Endothelial cell of umbilical vein (primary cell): Measurements from ENCODE around the gene IL1R1. TPM values are rescaled to one million over a fixed set of nuclear protein-coding genes. Genes with fewer than 3 reads are reported as not detected.

ENCODE experiments used
- BruUV-seq: library from RNA; stranded (reverse); fragments of 400-500 nt; replicated peaks from 2 replicates; lab custom pipeline; 2021; lab: Mats Ljungman, UMichigan
- CTCF ChIA-PET: fragments of 300-600, 350-600 bp; sonication (Branson Sonifier 250); formaldehyde crosslinking; loops from one replicate; lab custom pipeline; 2021; ENCODE audit warnings: antibody characterized with exemption, inconsistent platforms; lab: Charles Lee
- POLR2A ChIA-PET: fragments of 300-600, 350-600 bp; sonication (Branson Sonifier 250); formaldehyde crosslinking; loops from one replicate; lab custom pipeline; 2021; ENCODE audit warnings: antibody characterized with exemption, inconsistent platforms; lab: Charles Lee
- DNase-seq: peaks from one replicate; pipeline ENCODE4 v3.0.0-alpha.2; 2011; ENCODE audit warnings: low read depth, low spot score
- FAIRE-seq: peaks from 2 replicates; lab custom pipeline; 2011; peaks lifted over from hg19 to GRCh38; lab: Jason Lieb, UNC
- H2AFZ ChIP-seq: 2 replicates; pipeline ENCODE4 v1.6.0; 2012; ENCODE audit warnings: low read depth, low read length, control low read depth, inconsistent platforms
- H3K27ac ChIP-seq: 2 replicates; pipeline ENCODE4 v1.5.1; 2011; ENCODE audit warnings: low read depth, mild to moderate bottlenecking, control low read depth, low read length, moderate library complexity; ENCODE audit not compliant: insufficient read depth
- H3K27me3 ChIP-seq, 2 experiments: 2 replicates each; pipeline versions ENCODE4 v1.6.0 to v1.6.1; 2011; ENCODE audit warnings: low read length in 2 of 2, mixed read lengths in 1 of 2; ENCODE audit not compliant: control insufficient read depth in 2 of 2, insufficient read depth in 2 of 2
- H3K36me3 ChIP-seq, 2 experiments: 2 replicates in 1 of 2; 3 replicates in 1 of 2; pipeline ENCODE4 v1.5.1; 2011; ENCODE audit warnings: low read length in 2 of 2, mild to moderate bottlenecking in 1 of 2, moderate library complexity in 1 of 2; ENCODE audit not compliant: control insufficient read depth in 2 of 2, insufficient read depth in 2 of 2; ENCODE audit errors: extremely low read depth in 1 of 2
- H3K4me1 ChIP-seq: 3 replicates; pipeline ENCODE4 v1.5.1; 2011; ENCODE audit warnings: mild to moderate bottlenecking, low read length; ENCODE audit not compliant: control insufficient read depth, insufficient read depth; ENCODE audit errors: extremely low read depth
- H3K4me2 ChIP-seq: 2 replicates; pipeline ENCODE4 v1.6.1; 2011; ENCODE audit warnings: low read length, control low read depth, mixed read lengths; ENCODE audit not compliant: insufficient read depth
- H3K4me3 ChIP-seq, 3 experiments: fragments of 200-600 bp in 1 of 3; sonication (generic), shearing (Covaris generic) in 1 of 3; replicated peaks in 1 of 3; 2 replicates each; pipeline ENCODE4 v1.5.1; 2011 to 2016; ENCODE audit warnings: control low read depth in 3 of 3, low read length in 3 of 3, mild to moderate bottlenecking in 2 of 3, inconsistent platforms in 1 of 3, low read depth in 1 of 3, moderate library complexity in 1 of 3; ENCODE audit not compliant: insufficient read depth in 1 of 3
- H3K79me2 ChIP-seq: 2 replicates; pipeline ENCODE4 v1.6.0; 2012; ENCODE audit warnings: low read length, inconsistent platforms; ENCODE audit not compliant: control insufficient read depth, insufficient read depth
- H3K9ac ChIP-seq: replicated peaks from 2 replicates; pipeline ENCODE3; 2011; ENCODE audit warnings: low read length, control low read depth; ENCODE audit not compliant: insufficient read depth; ENCODE audit errors: extremely low read depth
- H3K9me1 ChIP-seq: replicated peaks from 3 replicates; pipeline ENCODE4 v1.6.0; 2011; ENCODE audit warnings: mild to moderate bottlenecking, low read length; ENCODE audit not compliant: control insufficient read depth, insufficient read depth; ENCODE audit errors: extremely low read depth
- H3K9me3 ChIP-seq: replicated peaks from 2 replicates; pipeline ENCODE4 v1.5.1; 2012; ENCODE audit warnings: low read length, inconsistent platforms; ENCODE audit not compliant: control insufficient read depth, insufficient read depth
- H4K20me1 ChIP-seq: replicated peaks from 2 replicates; pipeline ENCODE3; 2011; ENCODE audit warnings: mild to moderate bottlenecking, low read length; ENCODE audit not compliant: control insufficient read depth, insufficient read depth; ENCODE audit errors: extremely low read depth
- EZH2 ChIP-seq: IDR thresholded peaks from 2 replicates; pipeline ENCODE4 v1.6.1; 2012; ENCODE audit warnings: borderline replicate concordance, low read depth, mild to moderate bottlenecking, moderate library complexity, low read length, inconsistent platforms; ENCODE audit not compliant: severe bottlenecking
- FOS ChIP-seq: IDR thresholded peaks from 2 replicates; pipeline ENCODE4 v1.6.1; 2011; ENCODE audit warnings: mild to moderate bottlenecking, low read length, moderate library complexity, borderline replicate concordance; ENCODE audit not compliant: insufficient read depth
- GATA2 ChIP-seq: IDR thresholded peaks from 2 replicates; pipeline ENCODE4 v1.7.0; 2011; ENCODE audit warnings: low read depth, mild to moderate bottlenecking, moderate library complexity, mixed read lengths, low read length; ENCODE audit not compliant: insufficient read length, insufficient read depth
- JUN ChIP-seq: IDR thresholded peaks from 2 replicates; pipeline ENCODE4 v1.6.1; 2011; ENCODE audit warnings: borderline replicate concordance, low read depth; ENCODE audit not compliant: insufficient read length, insufficient read depth
- MYC ChIP-seq: IDR thresholded peaks from one replicate; pipeline ENCODE4 v1.6.1; 2011; ENCODE audit warnings: mild to moderate bottlenecking, low read depth, low read length
- POLR2A ChIP-seq: IDR thresholded peaks from 2 replicates; pipeline ENCODE4 v1.6.1; 2012; ENCODE audit warnings: low read depth, mild to moderate bottlenecking, control low read depth, low read length
- POLR2AphosphoS5 ChIP-seq: IDR thresholded peaks from 2 replicates; pipeline ENCODE4 v1.6.1; 2012; ENCODE audit warnings: low read depth, mild to moderate bottlenecking, control low read depth, low read length, moderate library complexity; ENCODE audit not compliant: insufficient read depth
- dilution Hi-C: fragments of 300-500 bp; cut with MboI; formaldehyde crosslinking; loops from one replicate; pipeline ENCODE4 v1.15.0; 2019; ENCODE audit warnings: low sequenced_read_pairs; ENCODE audit not compliant: extremely low pct_ligation_motif_present
- intact Hi-C: fragments of 100-400 bp; cut with micrococcal nuclease; formaldehyde crosslinking; loops from one replicate; pipeline ENCODE4 v1.10.0; 2022
- polyA plus RNA-seq, 4 experiments: library from polyadenylated mRNA; depleted of rRNA in 3 of 4; stranded (reverse) in 3 of 4; unstranded in 1 of 4; fragments of >200 nt; gene quantifications; 2 replicates each; pipeline versions ENCODE4 v1.2.1 to v1.2.3, GENCODE V29; 2011 to 2012; ENCODE audit warnings: missing spikeins in 1 of 4
- total RNA-seq: library from RNA; stranded (reverse); gene quantifications from 2 replicates; pipeline ENCODE4 v1.2.3, GENCODE V29; 2021
- TF ChIP-seq, protein P1 (sequence below), 2 donors: IDR thresholded peaks; 1 replicate in 1 of 2; 2 replicates in 1 of 2; pipeline ENCODE4 v1.5.1; 2011; ENCODE audit warnings: low read length in 2 of 2, mild to moderate bottlenecking in 2 of 2, moderate library complexity in 2 of 2, control low read depth in 1 of 2, inconsistent platforms in 1 of 2, low read depth in 1 of 2; ENCODE audit not compliant: insufficient read depth in 1 of 2; ENCODE audit errors: extremely low read depth in 1 of 2
- TF ChIP-seq, protein P2 (sequence below): IDR thresholded peaks from 2 replicates; pipeline ENCODE4 v1.6.1; 2011; ENCODE audit not compliant: insufficient read depth, insufficient read length

The IL1R1 gene
- total and polyA plus RNA-seq, 2 donors (not counting 3 experiments of a cell fraction or from before 2014, with no cell fraction given), result 5.4 to 5.5 TPM

DNA sequence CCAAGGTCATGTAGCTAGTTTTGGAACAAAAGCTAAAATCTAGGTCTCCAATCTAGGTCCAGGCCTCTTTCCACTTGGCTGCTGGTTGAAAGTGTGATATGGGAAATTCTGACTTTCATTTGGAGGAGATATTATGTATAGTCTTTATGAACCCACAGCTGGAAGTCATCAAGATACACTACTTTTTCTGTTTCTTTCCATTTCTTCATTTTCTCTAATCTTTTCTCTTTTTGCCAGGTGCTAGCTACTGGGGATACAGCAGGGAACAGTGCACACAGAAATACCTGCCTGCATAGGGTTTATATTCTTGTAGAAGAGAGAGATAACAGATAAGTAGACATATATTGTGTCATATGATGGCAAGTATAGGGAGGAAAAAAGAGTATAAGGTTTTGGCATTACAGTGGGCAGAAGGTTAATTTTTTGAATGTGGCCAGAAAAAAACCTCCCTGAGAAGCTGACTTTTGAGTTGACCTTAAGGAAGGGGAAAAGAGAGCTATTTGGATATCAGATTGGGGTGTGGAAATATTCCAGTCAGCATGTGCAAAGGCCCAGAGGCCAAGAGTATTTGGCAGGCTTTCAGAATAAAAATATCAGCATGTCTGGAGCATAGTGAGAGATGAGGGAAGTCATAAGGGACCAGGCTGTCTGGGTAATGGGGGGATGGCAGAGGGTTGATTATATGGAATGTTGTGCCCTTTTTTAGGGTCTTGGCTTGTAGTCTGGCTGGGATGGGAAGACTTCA lies 15.6 kb downstream of the IL1R1 start:
- FAIRE-seq (no peak), DNase-seq (no peak)
- Histone ChIP-seq H3K9me3 (no peaks in the 10 kb centered on the region), H3K27ac (no peak overlapping the region), H3K27me3 (no peaks in the 10 kb centered on the region), H3K9ac (no peak overlapping the region), H3K9me1 (no peaks in the 10 kb centered on the region), H3K4me2 (no peak overlapping the region), H2AFZ (no peak overlapping the region), H3K36me3 (peaks cover 0 to 4% of the 10 kb centered on the region in 2 experiments), H3K4me1 (no peaks in the 10 kb centered on the region), H3K79me2 (no peaks in the 10 kb centered on the region), H3K4me3 (no peak overlapping the region), H4K20me1 (no peaks in the 10 kb centered on the region)
- ChIA-PET POLR2A (no interaction called here), CTCF (interaction anchor here (1.2 to 2.5 kb wide), 3 partner anchors 9 to 138 kb away, joined by 3 to 10 read pairs (median 4); no protein-coding TSS in a partner anchor)
- BruUV-seq, result no TSS peak
- intact Hi-C loops, result no loop called here
- dilution Hi-C loops, result no loop called here
- TF ChIP-seq MYC, result no peak
- TF ChIP-seq, protein P1, sequence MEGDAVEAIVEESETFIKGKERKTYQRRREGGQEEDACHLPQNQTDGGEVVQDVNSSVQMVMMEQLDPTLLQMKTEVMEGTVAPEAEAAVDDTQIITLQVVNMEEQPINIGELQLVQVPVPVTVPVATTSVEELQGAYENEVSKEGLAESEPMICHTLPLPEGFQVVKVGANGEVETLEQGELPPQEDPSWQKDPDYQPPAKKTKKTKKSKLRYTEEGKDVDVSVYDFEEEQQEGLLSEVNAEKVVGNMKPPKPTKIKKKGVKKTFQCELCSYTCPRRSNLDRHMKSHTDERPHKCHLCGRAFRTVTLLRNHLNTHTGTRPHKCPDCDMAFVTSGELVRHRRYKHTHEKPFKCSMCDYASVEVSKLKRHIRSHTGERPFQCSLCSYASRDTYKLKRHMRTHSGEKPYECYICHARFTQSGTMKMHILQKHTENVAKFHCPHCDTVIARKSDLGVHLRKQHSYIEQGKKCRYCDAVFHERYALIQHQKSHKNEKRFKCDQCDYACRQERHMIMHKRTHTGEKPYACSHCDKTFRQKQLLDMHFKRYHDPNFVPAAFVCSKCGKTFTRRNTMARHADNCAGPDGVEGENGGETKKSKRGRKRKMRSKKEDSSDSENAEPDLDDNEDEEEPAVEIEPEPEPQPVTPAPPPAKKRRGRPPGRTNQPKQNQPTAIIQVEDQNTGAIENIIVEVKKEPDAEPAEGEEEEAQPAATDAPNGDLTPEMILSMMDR (IDR thresholded peaks at IDR 0.05; ENCODE audit: extremely low read depth in 1 of 2, insufficient read depth in 1 of 2, low read depth in 1 of 2, low read length in 2 of 2), result no peak
- no peak for TF ChIP-seq JUN
- TF ChIP-seq GATA2, result no peak
- TF ChIP-seq EZH2, result no peak
- no peak for TF ChIP-seq POLR2AphosphoS5
- TF ChIP-seq, protein P2, sequence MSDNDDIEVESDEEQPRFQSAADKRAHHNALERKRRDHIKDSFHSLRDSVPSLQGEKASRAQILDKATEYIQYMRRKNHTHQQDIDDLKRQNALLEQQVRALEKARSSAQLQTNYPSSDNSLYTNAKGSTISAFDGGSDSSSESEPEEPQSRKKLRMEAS, result no peak
- TF ChIP-seq POLR2A, result no peak
- no peak for TF ChIP-seq FOS
